ENCODE data around the gene EDA2R. TPM values are rescaled to one million over a fixed set of nuclear protein-coding genes. Genes with fewer than 3 reads are reported as not detected.

Gene EDA2R
- total RNA-seq, 2 donors from 2014 or later: 0.28 to 0.95 TPM

GRCh38 chrX:66632473-66632872 lies 6.4 kb downstream of the EDA2R start:
- H3K27ac Mint-ChIP-seq: no peak overlapping the region
- H3K9me3 Mint-ChIP-seq: no peaks in the 10 kb centered on the region
- H3K27me3 Mint-ChIP-seq: peaks cover 0 to 20% of the 10 kb centered on the region in 2 donors
- DNase-seq (ENCODE audit: low spot score): no peak
- H3K36me3 Mint-ChIP-seq: no peaks in the 10 kb centered on the region
- H3K4me3 Mint-ChIP-seq: no peak overlapping the region
- no peaks in the 10 kb centered on the region for H3K4me1 Mint-ChIP-seq (ENCODE audit: low read depth in 2 of 2)
- no peak for ATAC-seq

- H3K4me3 Mint-ChIP-seq: no peak overlapping the region
- ATAC-seq (no peak), DNase-seq (ENCODE audit: low spot score) (no peak)
- peaks cover 0 to 22% of the 10 kb centered on the region in 2 donors for H3K27me3 Mint-ChIP-seq
- no peaks in the 10 kb centered on the region for H3K36me3 Mint-ChIP-seq
- H3K27ac Mint-ChIP-seq: no peak overlapping the region
- no peaks in the 10 kb centered on the region for H3K4me1 Mint-ChIP-seq (ENCODE audit: low read depth in 2 of 2)
- H3K9me3 Mint-ChIP-seq: no peaks in the 10 kb centered on the region
These were observed 13.4 kb downstream of the EDA2R start for GRCh38 chrX:66625525-66625924.

GRCh38 chrX:66622209-66622608 lies 16.7 kb downstream of the EDA2R start:
- peaks cover 0 to 15% of the 10 kb centered on the region in 2 donors for H3K27me3 Mint-ChIP-seq
- no peak for DNase-seq (ENCODE audit: low spot score)
- no peaks in the 10 kb centered on the region for H3K4me1 Mint-ChIP-seq (ENCODE audit: low read depth in 2 of 2)
- no peak overlapping the region for H3K4me3 Mint-ChIP-seq
- no peak for ATAC-seq
- H3K27ac Mint-ChIP-seq: no peak overlapping the region
- no peaks in the 10 kb centered on the region for H3K36me3 Mint-ChIP-seq
- H3K9me3 Mint-ChIP-seq: no peaks in the 10 kb centered on the region

- Mint-ChIP-seq H3K4me3 (no peak overlapping the region), H3K4me1 (ENCODE audit: low read depth in 2 of 2) (no peaks in the 10 kb centered on the region), H3K27me3 (peaks cover 0 to 13% of the 10 kb centered on the region in 2 donors), H3K9me3 (no peaks in the 10 kb centered on the region), H3K36me3 (no peaks in the 10 kb centered on the region), H3K27ac (no peak overlapping the region)
- no peak for DNase-seq (ENCODE audit: low spot score)
- ATAC-seq: no peak
These were observed 21.9 kb downstream of the EDA2R start for GRCh38 chrX:66616944-66617343.

- Mint-ChIP-seq H3K4me3 (no peak overlapping the region), H3K36me3 (peaks cover under 1% of the 10 kb centered on the region), H3K27me3 (peaks cover 0 to 5% of the 10 kb centered on the region in 2 donors), H3K4me1 (ENCODE audit: low read depth in 2 of 2) (no peaks in the 10 kb centered on the region), H3K9me3 (no peaks in the 10 kb centered on the region), H3K27ac (no peak overlapping the region)
- ATAC-seq (no peak), DNase-seq (ENCODE audit: low spot score) (no peak)
These were observed 36.4 kb downstream of the EDA2R start for GRCh38 chrX:66602381-66602938.

- no peak for ATAC-seq
These were observed 37.4 kb downstream of the EDA2R start for GRCh38 chrX:66601522-66601921.

GRCh38 chrX:66579219-66579618 lies 59.7 kb downstream of the EDA2R start:
- Mint-ChIP-seq H3K36me3 (peaks cover 5% of the 10 kb centered on the region), H3K9me3 (peaks cover 5% of the 10 kb centered on the region), H3K4me1 (ENCODE audit: low read depth in 2 of 2) (no peaks in the 10 kb centered on the region), H3K27me3 (peaks cover 0 to 10% of the 10 kb centered on the region in 2 donors), H3K4me3 (no peak overlapping the region), H3K27ac (no peak overlapping the region)
- DNase-seq (ENCODE audit: low spot score): no peak
- ATAC-seq: no peak

More at GRCh38 chrX:66601522-66601921, 37.4 kb downstream of the EDA2R start:
- DNase-seq (ENCODE audit: low spot score): no peak
- H3K4me3 Mint-ChIP-seq: no peak overlapping the region
- no peaks in the 10 kb centered on the region for H3K4me1 Mint-ChIP-seq (ENCODE audit: low read depth in 2 of 2)
- H3K36me3 Mint-ChIP-seq: no peaks in the 10 kb centered on the region
- H3K27me3 Mint-ChIP-seq: peaks cover 0 to 9% of the 10 kb centered on the region in 2 donors
- H3K27ac Mint-ChIP-seq: no peak overlapping the region
- H3K9me3 Mint-ChIP-seq: no peaks in the 10 kb centered on the region

GRCh38 chrX:66553973-66554372 lies 84.9 kb downstream of the EDA2R start:
- ATAC-seq: no peak
- DNase-seq (ENCODE audit: low spot score): no peak
- Mint-ChIP-seq H3K9me3 (no peaks in the 10 kb centered on the region), H3K36me3 (no peaks in the 10 kb centered on the region), H3K4me3 (no peak overlapping the region), H3K27ac (no peak overlapping the region), H3K27me3 (peaks cover 13 to 16% of the 10 kb centered on the region in 2 donors), H3K4me1 (ENCODE audit: low read depth in 2 of 2) (no peaks in the 10 kb centered on the region)

GRCh38 chrX:66547847-66548369 lies 91.0 kb downstream of the EDA2R start:
- H3K27me3 Mint-ChIP-seq: peaks cover 0 to 18% of the 10 kb centered on the region in 2 donors
- no peak overlapping the region for H3K4me3 Mint-ChIP-seq
- H3K4me1 Mint-ChIP-seq (ENCODE audit: low read depth in 2 of 2): no peaks in the 10 kb centered on the region
- ATAC-seq: no peak
- no peak overlapping the region for H3K27ac Mint-ChIP-seq
- H3K9me3 Mint-ChIP-seq: no peaks in the 10 kb centered on the region
- H3K36me3 Mint-ChIP-seq: no peaks in the 10 kb centered on the region
- no peak for DNase-seq (ENCODE audit: low spot score)
